Activated B cell treated with CpG ODN at 0.5 μM for 24 hours (primary cell): Measurements from ENCODE around the gene LDB2. TPM values are rescaled to one million over a fixed set of nuclear protein-coding genes. Genes with fewer than 3 reads are reported as not detected.

Source experiments
- ATAC-seq: fragments of 200-7000 bp; cut with Tn5 transposase; one replicate; pipeline ENCODE4 v1.10.0; 2021; ENCODE audit warnings: low read depth, mild to moderate bottlenecking, moderate library complexity
- CTCF ChIA-PET: fragments of 350-600 bp; sonication (Branson Sonifier 250); formaldehyde crosslinking; loops from one replicate; lab custom pipeline; 2021; ENCODE audit warnings: antibody characterized with exemption; lab: Charles Lee
- POLR2A ChIA-PET: fragments of 350-600 bp; sonication (Branson Sonifier 250); formaldehyde crosslinking; loops from one replicate; lab custom pipeline; 2021; ENCODE audit warnings: antibody characterized with exemption; lab: Charles Lee
- DNase-seq: peaks from one replicate; pipeline ENCODE4 v3.0.0; 2022
- H3K27ac Mint-ChIP-seq: one replicate; pipeline ENCODE4 v1.8.0; 2020; ENCODE audit warnings: mixed read lengths
- H3K27me3 Mint-ChIP-seq: one replicate; pipeline ENCODE4 v1.8.0; 2021; ENCODE audit warnings: mixed read lengths
- H3K36me3 Mint-ChIP-seq: one replicate; pipeline ENCODE4 v1.8.0; 2021; ENCODE audit warnings: low read depth, mixed read lengths
- H3K4me1 Mint-ChIP-seq: one replicate; pipeline ENCODE4 v1.8.0; 2021; ENCODE audit warnings: mixed read lengths
- H3K4me3 Mint-ChIP-seq: one replicate; pipeline ENCODE4 v1.8.0; 2020; ENCODE audit warnings: mild to moderate bottlenecking, mixed read lengths
- H3K9me3 Mint-ChIP-seq: one replicate; pipeline ENCODE4 v1.8.0; 2020; ENCODE audit warnings: mixed read lengths
- CTCF ChIP-seq: fragments of 200-600 bp; IDR thresholded peaks from one replicate; pipeline ENCODE4 v1.8.0; 2022; ENCODE audit warnings: antibody characterized with exemption, mild to moderate bottlenecking
- intact Hi-C: fragments of 100-400 bp; cut with micrococcal nuclease; formaldehyde crosslinking; loops from one replicate; pipeline ENCODE4 v1.15.1; 2024
- total RNA-seq: library from RNA; stranded (reverse); gene quantifications from 2 replicates; pipeline ENCODE4 v1.2.3, GENCODE V29; 2022

The LDB2 gene
- total RNA-seq, 1 donor from 2014 or later = not detected

GRCh38 chr4:16728849-16729248 lies 169.6 kb downstream of the LDB2 start:
- intact Hi-C loops = no loop called here
- TF ChIP-seq CTCF = no peak
- no peaks in the 10 kb centered on the region for H3K36me3 Mint-ChIP-seq
- CTCF ChIA-PET = no interaction called here
- H3K27ac Mint-ChIP-seq = no peak overlapping the region
- peaks cover 3% of the 10 kb centered on the region for H3K9me3 Mint-ChIP-seq
- no peaks in the 10 kb centered on the region for H3K27me3 Mint-ChIP-seq
- H3K4me1 Mint-ChIP-seq = no peaks in the 10 kb centered on the region
- no peak for DNase-seq
- ATAC-seq = no peak
- POLR2A ChIA-PET = no interaction called here
- no peak overlapping the region for H3K4me3 Mint-ChIP-seq

GRCh38 chr4:16728111-16728510 lies 170.3 kb downstream of the LDB2 start:
- ATAC-seq (no peak), DNase-seq (no peak)
- intact Hi-C loops = no loop called here
- peaks cover 4% of the 10 kb centered on the region for H3K9me3 Mint-ChIP-seq
- no peak overlapping the region for H3K27ac Mint-ChIP-seq
- ChIA-PET CTCF (no interaction called here), POLR2A (no interaction called here)
- no peak overlapping the region for H3K4me3 Mint-ChIP-seq
- no peaks in the 10 kb centered on the region for H3K36me3 Mint-ChIP-seq
- H3K27me3 Mint-ChIP-seq = no peaks in the 10 kb centered on the region
- H3K4me1 Mint-ChIP-seq = no peaks in the 10 kb centered on the region
- no peak for TF ChIP-seq CTCF

GRCh38 chr4:16727218-16727617 lies 171.2 kb downstream of the LDB2 start:
- no peaks in the 10 kb centered on the region for H3K27me3 Mint-ChIP-seq
- H3K4me1 Mint-ChIP-seq = no peaks in the 10 kb centered on the region
- H3K9me3 Mint-ChIP-seq = peaks cover 5% of the 10 kb centered on the region
- no peak for DNase-seq
- no peak overlapping the region for H3K27ac Mint-ChIP-seq
- ChIA-PET POLR2A (no interaction called here), CTCF (no interaction called here)
- no peak for TF ChIP-seq CTCF
- no peak for ATAC-seq
- intact Hi-C loops = no loop called here
- H3K36me3 Mint-ChIP-seq = no peaks in the 10 kb centered on the region
- no peak overlapping the region for H3K4me3 Mint-ChIP-seq

GRCh38 chr4:16726368-16727050 lies 171.9 kb downstream of the LDB2 start:
- no peaks in the 10 kb centered on the region for H3K27me3 Mint-ChIP-seq
- POLR2A ChIA-PET = no interaction called here
- H3K36me3 Mint-ChIP-seq = no peaks in the 10 kb centered on the region
- H3K9me3 Mint-ChIP-seq = peaks cover 5% of the 10 kb centered on the region
- CTCF ChIA-PET = no interaction called here
- H3K4me3 Mint-ChIP-seq = no peak overlapping the region
- ATAC-seq (no peak), DNase-seq (no peak)
- intact Hi-C loops = no loop called here
- no peak for TF ChIP-seq CTCF
- no peak overlapping the region for H3K27ac Mint-ChIP-seq
- H3K4me1 Mint-ChIP-seq = no peaks in the 10 kb centered on the region

GRCh38 chr4:16725252-16725651 lies 173.2 kb downstream of the LDB2 start:
- H3K4me3 Mint-ChIP-seq = no peak overlapping the region
- ATAC-seq (no peak), DNase-seq (no peak)
- H3K4me1 Mint-ChIP-seq = no peaks in the 10 kb centered on the region
- intact Hi-C loops = no loop called here
- peaks cover 5% of the 10 kb centered on the region for H3K9me3 Mint-ChIP-seq
- ChIA-PET CTCF (no interaction called here), POLR2A (no interaction called here)
- no peaks in the 10 kb centered on the region for H3K27me3 Mint-ChIP-seq
- no peak overlapping the region for H3K27ac Mint-ChIP-seq
- no peak for TF ChIP-seq CTCF
- H3K36me3 Mint-ChIP-seq = no peaks in the 10 kb centered on the region
